Sigmoid colon (tissue), 7 donors: ENCODE measurements around the gene SPIRE1. TPM values are rescaled to one million over a fixed set of nuclear protein-coding genes. Genes with fewer than 3 reads are reported as not detected.

Experiments
- DNase-seq: peaks from one replicate; pipeline ENCODE4 v3.0.0-alpha.2; 2019
- H3K27ac ChIP-seq, 4 donors: fragments of 200-600 bp; sonication (generic); one replicate each; pipeline ENCODE4 v1.5.1; 2016 to 2019; ENCODE audit warnings: mild to moderate bottlenecking in 1 of 4
- H3K27me3 ChIP-seq, 3 donors: fragments of 200-600 bp; sonication (generic); one replicate each; pipeline ENCODE4 v1.5.1; 2019; ENCODE audit warnings: mild to moderate bottlenecking in 1 of 3
- H3K36me3 ChIP-seq, 4 donors: fragments of 200-600 bp; sonication (generic); one replicate each; pipeline ENCODE4 v1.5.1; 2016 to 2019
- H3K4me1 ChIP-seq, 4 donors: fragments of 200-600 bp; sonication (generic); one replicate each; pipeline ENCODE4 v1.5.1; 2017 to 2019
- H3K4me3 ChIP-seq, 4 donors: fragments of 200-600 bp; sonication (generic); one replicate each; pipeline ENCODE4 v1.5.1; 2017 to 2019; ENCODE audit warnings: mild to moderate bottlenecking in 2 of 4, moderate library complexity in 1 of 4
- H3K9me3 ChIP-seq, 4 donors: fragments of 200-600 bp in 3 of 4; sonication (generic) in 3 of 4; one replicate each; pipeline versions ENCODE4 v1.5.1 to v1.6.1; 2013 to 2019
- CTCF ChIP-seq, 4 experiments: fragments of 450-650 bp in 3 of 4; fragments of 200-600 bp in 1 of 4; IDR thresholded peaks; one replicate each; pipeline ENCODE4 v1.5.1; 2016 to 2019; ENCODE audit warnings: antibody characterized with exemption in 4 of 4, mild to moderate bottlenecking in 3 of 4, moderate library complexity in 2 of 4
- EP300 ChIP-seq, 4 donors: sonication (generic); formaldehyde crosslinking; IDR thresholded peaks; one replicate each; pipeline ENCODE4 v1.6.1; 2017; ENCODE audit warnings: antibody characterized with exemption in 4 of 4
- POLR2A ChIP-seq, 2 donors: fragments of 450-650 bp; IDR thresholded peaks; one replicate each; pipeline ENCODE4 v1.6.1; 2016; ENCODE audit warnings: antibody characterized with exemption in 2 of 2, mild to moderate bottlenecking in 2 of 2, moderate library complexity in 2 of 2
- POLR2AphosphoS5 ChIP-seq, 4 donors: sonication (generic); formaldehyde crosslinking; IDR thresholded peaks; one replicate each; pipeline ENCODE4 v1.6.1; 2017; ENCODE audit warnings: antibody characterized with exemption in 4 of 4
- WGBS, 2 donors: extraction: QIAGEN DNeasy Blood & Tissue Kit; methylation state at CpG; one replicate each; pipeline ENCODE4 v1.1.7; 2013; 5-methylcytosine and 5-hydroxymethylcytosine counted together
- intact Hi-C: fragments of 100-400 bp; cut with DNase I; formaldehyde crosslinking; loops from one replicate; pipeline ENCODE4 v1.15.1; 2023
- polyA plus RNA-seq, 3 donors: library from polyadenylated mRNA; stranded (reverse); fragments of 200-250 nt; gene quantifications; one replicate each; pipeline ENCODE4 v1.2.3, GENCODE V29; 2013
- total RNA-seq, 4 donors: library from RNA; depleted of rRNA; stranded (reverse); fragments of >200 nt; gene quantifications; one replicate each; pipeline ENCODE4 v1.1.0, GENCODE V29; 2016
- donor health status: healthy with polysubstance abuse.
- donor health status: Bipolar disorder and iron deficiency.
- donor health status: healthy.

The SPIRE1 gene
- total and polyA plus RNA-seq, 7 donors: 2.1 to 31.6 (median 22.7) TPM

- no peak for DNase-seq
- peaks cover 0 to 23% (median 21%) of the 10 kb centered on the region in 4 donors for H3K4me1 ChIP-seq
- 85 to 89% methylated on average over 6 of the region's 6 CpGs for WGBS, 2 donors
- TF ChIP-seq POLR2A (IDR thresholded peaks at IDR 0.05) (no peak), CTCF (IDR thresholded peaks at IDR 0.05) (no peak), POLR2AphosphoS5 (IDR thresholded peaks at IDR 0.05) (no peak)
- intact Hi-C loops: no loop called here
- no peak overlapping the region for H3K27ac ChIP-seq
- H3K36me3 ChIP-seq: no peaks in the 10 kb centered on the region
- no peaks in the 10 kb centered on the region for H3K9me3 ChIP-seq
- no peaks in the 10 kb centered on the region for H3K27me3 ChIP-seq
- H3K4me3 ChIP-seq: no peak overlapping the region
Measured at GRCh38 chr18:12640881-12641200, 17.1 kb downstream of the SPIRE1 start.

- WGBS, 2 donors: 71 to 80% methylated on average over 5 of the region's 5 CpGs
Measured at GRCh38 chr18:12639990-12640880, 17.7 kb downstream of the SPIRE1 start.

GRCh38 chr18:12638644-12639124 lies 19.2 kb downstream of the SPIRE1 start:
- H3K4me3 ChIP-seq: no peak overlapping the region
- no peak for DNase-seq
- intact Hi-C loops: no loop called here
- H3K27ac ChIP-seq: no peak overlapping the region
- H3K4me1 ChIP-seq: peaks cover 0 to 10% (median 7%) of the 10 kb centered on the region in 4 donors
- TF ChIP-seq CTCF (IDR thresholded peaks at IDR 0.05) (no peak), POLR2A (IDR thresholded peaks at IDR 0.05) (no peak), POLR2AphosphoS5 (IDR thresholded peaks at IDR 0.05) (no peak), EP300 (IDR thresholded peaks at IDR 0.05) (no peak)
- H3K27me3 ChIP-seq: no peaks in the 10 kb centered on the region
- H3K9me3 ChIP-seq: no peaks in the 10 kb centered on the region
- WGBS, 2 donors: 68 to 86% methylated on average over 3 of the region's 3 CpGs
- no peaks in the 10 kb centered on the region for H3K36me3 ChIP-seq

More at GRCh38 chr18:12639990-12640880, 17.7 kb downstream of the SPIRE1 start:
- Histone ChIP-seq H3K27me3 (no peaks in the 10 kb centered on the region), H3K4me3 (no peak overlapping the region), H3K9me3 (no peaks in the 10 kb centered on the region), H3K36me3 (no peaks in the 10 kb centered on the region), H3K4me1 (peaks cover 0 to 16% (median 15%) of the 10 kb centered on the region in 4 donors), H3K27ac (peak overlapping the region in 1 of 4 donors; percentile 30)
- intact Hi-C loops: no loop called here
- no peak for TF ChIP-seq CTCF (IDR thresholded peaks at IDR 0.05)
- no peak for TF ChIP-seq POLR2A (IDR thresholded peaks at IDR 0.05)
- TF ChIP-seq EP300 (IDR thresholded peaks at IDR 0.05): no peak
- no peak for DNase-seq

GRCh38 chr18:12637901-12638643 lies 19.8 kb downstream of the SPIRE1 start:
- no peak for DNase-seq
- no peak overlapping the region for H3K4me3 ChIP-seq
- H3K9me3 ChIP-seq: no peaks in the 10 kb centered on the region
- TF ChIP-seq POLR2AphosphoS5 (IDR thresholded peaks at IDR 0.05): no peak
- no peak for TF ChIP-seq POLR2A (IDR thresholded peaks at IDR 0.05)
- TF ChIP-seq CTCF (IDR thresholded peaks at IDR 0.05): no peak
- TF ChIP-seq EP300 (IDR thresholded peaks at IDR 0.05): no peak
- no peak overlapping the region for H3K27ac ChIP-seq
- no peaks in the 10 kb centered on the region for H3K27me3 ChIP-seq
- no peaks in the 10 kb centered on the region for H3K36me3 ChIP-seq
- intact Hi-C loops: no loop called here
- WGBS, 2 donors: 90 to 96% methylated on average over 4 of the region's 4 CpGs
- peaks cover 0 to 10% (median 4%) of the 10 kb centered on the region in 4 donors for H3K4me1 ChIP-seq
